ENCODE measurements around the gene HIBCH.

HIBCH gene

GRCh38 chr2:190353537-190353899, 33.9 kb upstream of the HIBCH start:
- no peak for TF ChIP-seq RAD21 (IDR thresholded peaks at IDR 0.05; ENCODE audit: low read depth)
- TF ChIP-seq ZBTB7A (IDR thresholded peaks at IDR 0.05; ENCODE audit: low read depth) = no peak
- TF ChIP-seq TEAD4 (IDR thresholded peaks at IDR 0.05) = no peak
- no peak for TF ChIP-seq FOXM1 (IDR thresholded peaks at IDR 0.05; ENCODE audit: borderline replicate concordance, low read depth)
- TF ChIP-seq YY1 (IDR thresholded peaks at IDR 0.05; ENCODE audit: low read depth) = no peak
- no peak for TF ChIP-seq EP300 (IDR thresholded peaks at IDR 0.05; ENCODE audit: borderline replicate concordance)
- no peak for TF ChIP-seq CREB1 (IDR thresholded peaks at IDR 0.05; ENCODE audit: low read depth)
- TF ChIP-seq TAF1 (IDR thresholded peaks at IDR 0.05; ENCODE audit: low read depth) = no peak
- no peak for TF ChIP-seq TCF12 (IDR thresholded peaks at IDR 0.05; ENCODE audit: low read depth)
- no peak for TF ChIP-seq NFIC (IDR thresholded peaks at IDR 0.05)
- no peak for TF ChIP-seq USF1 (IDR thresholded peaks at IDR 0.05)

GRCh38 chr2:190352668-190353536, 33.3 kb upstream of the HIBCH start:
- TF ChIP-seq TCF12 (IDR thresholded peaks at IDR 0.05; ENCODE audit: low read depth) = no peak
- TF ChIP-seq TAF1 (IDR thresholded peaks at IDR 0.05; ENCODE audit: low read depth) = no peak
- TF ChIP-seq CREB1 (IDR thresholded peaks at IDR 0.05; ENCODE audit: low read depth) = no peak
- no peak for TF ChIP-seq YY1 (IDR thresholded peaks at IDR 0.05; ENCODE audit: low read depth)

- TF ChIP-seq TAF1 (IDR thresholded peaks at IDR 0.05; ENCODE audit: low read depth) = no peak
- TF ChIP-seq CEBPB (IDR thresholded peaks at IDR 0.05) = no peak
- no peak for TF ChIP-seq REST (IDR thresholded peaks at IDR 0.05; ENCODE audit: low read depth)
- TF ChIP-seq TEAD4 (IDR thresholded peaks at IDR 0.05) = no peak
- no peak for TF ChIP-seq TCF12 (IDR thresholded peaks at IDR 0.05; ENCODE audit: low read depth)
- no peak for TF ChIP-seq FOXM1 (IDR thresholded peaks at IDR 0.05; ENCODE audit: borderline replicate concordance, low read depth)
- TF ChIP-seq YY1 (IDR thresholded peaks at IDR 0.05; ENCODE audit: low read depth) = no peak
- TF ChIP-seq EP300 (IDR thresholded peaks at IDR 0.05; ENCODE audit: borderline replicate concordance) = no peak
- TF ChIP-seq EGR1 (IDR thresholded peaks at IDR 0.05) = no peak
Measured at GRCh38 chr2:190351955-190352354, 32.3 kb upstream of the HIBCH start.

- no peak for TF ChIP-seq EGR1 (IDR thresholded peaks at IDR 0.05)
- no peak for TF ChIP-seq TEAD4 (IDR thresholded peaks at IDR 0.05)
- TF ChIP-seq ZBTB7A (IDR thresholded peaks at IDR 0.05; ENCODE audit: low read depth) = no peak
- no peak for TF ChIP-seq YY1 (IDR thresholded peaks at IDR 0.05; ENCODE audit: low read depth)
- no peak for TF ChIP-seq FOXM1 (IDR thresholded peaks at IDR 0.05; ENCODE audit: borderline replicate concordance, low read depth)
- no peak for TF ChIP-seq USF1 (IDR thresholded peaks at IDR 0.05)
- no peak for TF ChIP-seq TAF1 (IDR thresholded peaks at IDR 0.05; ENCODE audit: low read depth)
- no peak for TF ChIP-seq RAD21 (IDR thresholded peaks at IDR 0.05; ENCODE audit: low read depth)
- TF ChIP-seq TCF12 (IDR thresholded peaks at IDR 0.05; ENCODE audit: low read depth) = no peak
- no peak for TF ChIP-seq REST (IDR thresholded peaks at IDR 0.05; ENCODE audit: low read depth)
- TF ChIP-seq EP300 (IDR thresholded peaks at IDR 0.05; ENCODE audit: borderline replicate concordance) = no peak
Measured at GRCh38 chr2:190350371-190350770, 30.7 kb upstream of the HIBCH start.

GRCh38 chr2:190344276-190344827, 24.7 kb upstream of the HIBCH start:
- TF ChIP-seq NFIC (IDR thresholded peaks at IDR 0.05) (0 out of 2 replicates have a peak, but pooled peaks have one; percentile 0), EP300 (IDR thresholded peaks at IDR 0.05; ENCODE audit: borderline replicate concordance) (no peak), RAD21 (IDR thresholded peaks at IDR 0.05; ENCODE audit: low read depth) (peak; percentile 33; the same call in 1 of the 2 replicates), CREB1 (IDR thresholded peaks at IDR 0.05; ENCODE audit: low read depth) (no peak)

- peak; percentile 2; the same call in 1 of the 2 replicates for TF ChIP-seq USF1 (IDR thresholded peaks at IDR 0.05)
- no peak for TF ChIP-seq REST (IDR thresholded peaks at IDR 0.05; ENCODE audit: low read depth)
- peak; percentile 94 for TF ChIP-seq MAX (IDR thresholded peaks at IDR 0.05)
- no peak for TF ChIP-seq CREB1 (IDR thresholded peaks at IDR 0.05; ENCODE audit: low read depth)
- TF ChIP-seq EGR1 (IDR thresholded peaks at IDR 0.05) = peak; percentile 26; the same call in 1 of the 2 replicates
- TF ChIP-seq TAF1 (IDR thresholded peaks at IDR 0.05; ENCODE audit: low read depth) = 0 out of 2 replicates have a peak, but pooled peaks have one; percentile 40
- 0 out of 2 replicates have a peak, but pooled peaks have one; percentile 4 for TF ChIP-seq NFIC (IDR thresholded peaks at IDR 0.05)
- TF ChIP-seq YY1 (IDR thresholded peaks at IDR 0.05; ENCODE audit: low read depth) = peak; percentile 59
Measured at GRCh38 chr2:190343536-190344275, 24.1 kb upstream of the HIBCH start, which contains the start of gene INPP1. INPP1 (plus strand) TSS chr2:190343589; CDS start chr2:190360103, 16,514 bp downstream.
